NCI-H524 (cell line): ENCODE data around the gene TRIM72.
"Not testable (repeated sequence)": the region's sequence is repeated elsewhere in the genome, so short reads cannot be mapped to it uniquely, and the experiment has no call there.

Experiments used
- DNase-seq, 2 experiments: peaks; one replicate each; lab custom pipeline; 2025; lab: John Stamatoyannopoulos, UW

Gene TRIM72, protein sequence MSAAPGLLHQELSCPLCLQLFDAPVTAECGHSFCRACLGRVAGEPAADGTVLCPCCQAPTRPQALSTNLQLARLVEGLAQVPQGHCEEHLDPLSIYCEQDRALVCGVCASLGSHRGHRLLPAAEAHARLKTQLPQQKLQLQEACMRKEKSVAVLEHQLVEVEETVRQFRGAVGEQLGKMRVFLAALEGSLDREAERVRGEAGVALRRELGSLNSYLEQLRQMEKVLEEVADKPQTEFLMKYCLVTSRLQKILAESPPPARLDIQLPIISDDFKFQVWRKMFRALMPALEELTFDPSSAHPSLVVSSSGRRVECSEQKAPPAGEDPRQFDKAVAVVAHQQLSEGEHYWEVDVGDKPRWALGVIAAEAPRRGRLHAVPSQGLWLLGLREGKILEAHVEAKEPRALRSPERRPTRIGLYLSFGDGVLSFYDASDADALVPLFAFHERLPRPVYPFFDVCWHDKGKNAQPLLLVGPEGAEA

DNA sequence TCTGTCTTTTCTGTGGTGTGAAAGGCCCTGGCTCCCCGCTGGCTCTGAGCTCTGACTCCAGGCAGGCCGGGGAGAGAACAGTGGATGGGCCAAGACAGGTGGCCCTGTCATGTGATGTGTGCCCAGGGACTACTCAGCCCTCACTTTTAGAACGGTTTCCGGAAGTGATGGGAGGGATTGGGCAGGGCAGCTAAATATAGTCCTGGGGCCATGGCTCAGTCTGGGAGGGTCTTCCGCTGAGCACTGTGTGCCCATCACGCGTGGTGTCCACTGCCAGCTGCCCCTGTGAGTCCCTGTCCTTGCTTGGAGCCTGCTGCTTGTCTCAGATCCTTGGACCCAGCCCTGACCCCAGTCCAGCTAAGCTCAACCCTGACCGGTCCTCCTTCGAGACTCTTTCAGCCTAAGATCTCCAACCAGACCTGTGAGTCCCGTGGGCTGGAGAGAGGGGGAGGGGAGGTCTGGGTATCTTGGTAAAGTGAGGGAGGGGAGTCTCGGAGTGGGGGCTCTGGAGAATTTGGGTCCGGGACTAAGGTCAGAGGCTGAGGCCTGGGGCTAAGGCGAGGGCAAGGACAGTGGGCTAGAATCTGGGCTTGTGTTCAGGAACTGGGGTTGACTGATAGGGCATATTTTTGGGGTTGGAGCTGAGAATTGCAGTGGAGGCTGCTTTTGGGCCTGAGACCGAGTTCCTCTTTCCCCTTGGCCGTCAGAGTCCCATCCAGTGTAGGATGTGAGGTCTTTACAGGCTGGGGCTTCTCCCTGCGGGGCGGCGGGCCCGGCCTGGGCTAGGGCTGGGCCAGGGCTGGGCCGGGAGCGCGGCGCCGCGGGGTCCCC, at the start of gene TRIM72:
Gene TRIM72 (plus strand): TSS at position 243 of the 831 bp plus-strand sequence. CDS start 620 bp downstream, outside the sequence.
- peak; percentile 18 to 59 for DNase-seq

DNA sequence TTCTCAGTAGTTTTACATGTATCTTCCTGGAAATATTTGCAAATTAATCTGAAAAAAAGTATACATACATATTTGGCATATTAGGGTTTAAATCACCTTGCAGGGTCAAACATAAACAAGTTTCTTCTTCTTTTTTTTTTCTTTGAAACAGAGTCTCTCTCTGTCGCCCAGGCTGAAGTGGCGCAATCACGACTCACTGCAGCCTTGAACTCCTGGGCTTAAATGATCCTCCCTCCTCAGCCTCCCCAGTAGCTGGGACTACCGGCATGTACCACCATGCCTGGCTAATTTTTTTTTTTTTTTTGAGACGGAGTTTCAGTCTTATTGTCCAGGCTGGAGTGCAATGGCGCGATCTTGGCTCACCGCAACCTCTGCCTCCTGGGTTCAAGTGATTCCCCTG, 46.6 kb upstream of the TRIM72 start:
- DNase-seq = no peak

DNA sequence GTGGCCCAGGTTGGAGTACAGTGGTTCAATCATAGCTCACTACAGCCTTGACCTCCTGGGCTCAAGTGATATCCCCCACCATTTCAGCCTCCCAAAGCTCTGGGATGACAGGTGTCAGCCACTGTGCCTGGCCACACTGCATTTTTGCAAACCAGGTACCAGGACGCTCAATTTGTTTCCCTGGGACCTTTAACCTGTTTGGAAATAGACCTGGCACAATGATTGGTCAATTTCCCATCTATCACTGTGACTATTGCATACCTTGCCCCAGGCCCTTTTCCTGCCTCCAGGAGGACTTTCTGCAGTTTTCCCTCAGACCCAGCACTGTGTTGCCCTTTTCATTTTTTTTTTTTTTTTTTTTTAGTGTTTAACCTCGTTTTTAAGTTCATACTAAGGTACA, 45.1 kb upstream of the TRIM72 start:
- no peak for DNase-seq

DNA sequence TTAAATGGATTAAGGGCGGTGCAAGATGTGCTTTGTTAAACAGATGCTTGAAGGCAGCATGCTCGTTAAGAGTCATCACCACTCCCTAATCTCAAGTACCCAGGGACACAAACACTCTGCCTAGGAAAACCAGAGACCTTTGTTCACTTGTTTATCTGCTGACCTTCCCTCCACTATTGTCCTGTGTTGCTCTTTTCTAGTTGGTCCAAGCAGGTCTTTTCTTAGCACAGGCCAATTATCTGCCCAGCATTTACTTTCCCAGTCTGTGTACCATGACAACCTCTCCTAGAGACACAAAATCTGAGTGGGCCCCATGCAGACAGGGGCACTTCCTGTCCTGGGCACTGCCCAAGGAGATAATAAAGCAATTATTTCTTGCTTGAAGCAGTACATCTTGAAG, 43.9 kb upstream of the TRIM72 start:
- not testable (repeated sequence) for DNase-seq

DNA sequence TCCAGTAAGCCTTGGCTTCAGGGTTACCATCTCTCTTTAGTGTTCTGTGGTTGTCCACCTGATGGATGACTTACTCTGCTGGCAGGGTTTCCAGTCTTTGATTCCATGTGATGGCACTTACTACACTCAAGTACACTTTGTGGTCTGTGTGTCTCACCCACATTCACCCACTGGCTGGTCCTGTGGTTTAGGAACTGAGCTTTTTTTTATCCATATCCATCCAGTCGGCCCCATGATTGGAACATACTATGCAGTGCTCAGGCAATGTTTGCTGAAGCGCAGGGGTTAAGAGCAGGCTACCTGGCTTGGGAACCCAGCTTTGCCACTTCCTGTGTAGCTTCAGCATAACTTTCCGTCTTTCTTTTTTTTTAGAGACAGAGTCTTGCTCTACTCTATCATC, 36.8 kb upstream of the TRIM72 start:
- DNase-seq = no peak

DNA sequence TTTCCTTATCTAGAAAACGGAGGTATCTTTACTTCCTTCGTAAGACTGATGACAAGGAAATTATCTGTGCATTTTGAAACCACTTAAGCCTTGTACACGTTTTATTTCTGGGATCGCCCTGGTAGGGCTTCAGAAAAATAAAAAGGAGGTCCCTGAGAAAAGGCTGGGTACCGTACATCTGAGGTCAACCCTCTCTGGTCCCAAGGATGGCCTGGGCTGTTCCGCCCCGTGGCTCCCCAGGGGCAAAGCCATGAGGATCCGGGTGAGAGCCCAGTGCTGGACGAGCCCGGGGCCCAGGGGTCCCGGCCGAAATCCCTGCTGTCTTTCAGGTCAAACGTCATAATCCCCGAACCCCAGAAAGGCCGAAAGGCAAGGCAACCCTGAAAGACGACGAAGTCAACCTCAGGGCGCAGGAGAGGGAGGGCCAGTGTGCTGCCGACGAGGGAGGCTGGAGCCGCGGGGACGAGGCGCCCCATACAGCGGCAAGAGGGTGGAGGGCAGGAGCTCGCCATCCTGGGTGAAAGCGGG, 34.6 kb upstream of the TRIM72 start:
- DNase-seq = no peak

DNA sequence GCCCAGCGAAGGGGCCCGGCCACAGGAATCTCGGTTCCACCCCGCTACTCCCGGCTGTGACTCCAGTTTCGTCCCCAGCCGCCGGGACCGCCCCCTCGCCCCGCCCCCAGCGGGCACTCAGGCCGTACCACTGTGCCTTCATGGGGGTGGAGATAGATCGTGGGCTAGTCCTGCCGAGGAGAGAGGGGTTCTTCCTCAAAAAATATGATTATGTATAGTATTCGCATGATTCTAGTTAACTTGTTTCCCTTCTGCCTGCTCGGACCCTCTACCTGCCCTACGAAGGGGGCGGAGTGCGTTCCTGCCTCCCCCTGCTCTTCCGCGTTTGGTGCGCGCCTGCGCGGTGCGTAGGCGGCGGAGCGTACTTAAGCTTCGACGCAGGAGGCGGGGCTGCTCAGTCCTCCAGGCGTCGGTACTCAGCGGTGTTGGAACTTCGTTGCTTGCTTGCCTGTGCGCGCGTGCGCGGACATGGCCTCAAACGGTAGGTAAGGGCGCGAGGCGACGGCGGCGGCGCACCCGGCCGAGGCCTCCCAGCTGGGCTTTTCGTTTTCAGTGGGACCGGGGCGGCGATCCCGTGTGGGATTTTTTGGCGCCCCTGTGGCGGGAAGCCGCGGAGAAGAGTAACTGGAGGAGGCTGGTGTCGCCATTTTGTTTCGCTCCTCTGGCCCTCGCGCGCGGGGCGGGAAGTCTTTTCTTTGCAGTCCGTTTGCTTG, 34.0 kb upstream of the TRIM72 start, which contains the start of gene FUS:
Gene FUS (plus strand): TSS at position 393 of the 713 bp plus-strand sequence. CDS start 76 bp downstream, at position 469.
- DNase-seq = peak; percentile 82 to 91

DNA sequence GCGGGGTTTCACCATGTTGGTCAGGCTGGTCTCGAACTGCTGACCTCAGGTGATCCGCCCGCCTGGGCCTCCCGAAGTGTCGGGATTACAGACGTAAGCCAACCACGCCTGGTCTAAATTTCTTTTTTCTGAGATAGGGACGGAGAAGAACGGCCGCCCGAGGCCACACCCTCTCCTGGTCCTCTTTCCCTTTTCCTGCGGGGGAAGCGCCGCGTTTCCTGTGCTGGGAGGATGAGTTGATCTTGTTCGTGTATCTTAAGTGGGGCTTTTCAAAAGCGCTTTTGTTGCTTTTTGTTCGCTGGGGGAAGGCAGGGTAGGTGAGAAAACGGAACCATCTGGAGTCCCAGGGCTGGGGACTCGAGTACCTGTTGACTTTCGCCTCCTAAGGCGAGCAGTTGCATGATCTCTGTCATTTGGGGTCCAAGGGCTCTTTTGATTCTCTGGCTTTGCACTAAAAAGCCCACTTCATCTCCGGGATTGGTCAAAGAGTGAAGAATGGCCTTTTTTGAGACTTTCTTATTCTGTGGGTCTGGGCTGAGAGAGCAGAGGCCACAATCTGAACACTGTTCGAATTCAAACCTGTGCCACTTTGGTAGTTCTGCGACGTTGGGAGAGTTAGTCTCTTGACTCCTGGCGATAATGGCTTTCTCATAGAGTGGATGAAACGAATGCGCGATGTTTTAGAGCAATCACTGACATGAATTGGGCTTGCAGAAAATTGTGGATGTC, 32.7 kb upstream of the TRIM72 start:
- peak in 1 of 2 experiments; percentile 46 for DNase-seq

DNA sequence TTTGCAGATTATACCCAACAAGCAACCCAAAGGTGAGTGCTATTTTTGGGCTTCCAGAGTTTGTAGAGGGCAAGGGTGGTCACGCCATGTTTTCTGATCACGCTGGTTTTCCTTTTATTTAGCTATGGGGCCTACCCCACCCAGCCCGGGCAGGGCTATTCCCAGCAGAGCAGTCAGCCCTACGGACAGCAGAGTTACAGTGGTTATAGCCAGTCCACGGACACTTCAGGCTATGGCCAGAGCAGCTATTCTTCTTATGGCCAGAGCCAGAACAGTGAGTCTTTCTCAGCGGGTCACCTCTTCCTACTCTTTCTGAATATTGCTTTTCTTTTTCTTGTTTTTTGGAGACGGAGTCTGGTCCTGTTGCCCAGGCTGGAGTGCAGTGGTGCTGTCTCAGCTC, 31.5 kb upstream of the TRIM72 start:
- no peak for DNase-seq

DNA sequence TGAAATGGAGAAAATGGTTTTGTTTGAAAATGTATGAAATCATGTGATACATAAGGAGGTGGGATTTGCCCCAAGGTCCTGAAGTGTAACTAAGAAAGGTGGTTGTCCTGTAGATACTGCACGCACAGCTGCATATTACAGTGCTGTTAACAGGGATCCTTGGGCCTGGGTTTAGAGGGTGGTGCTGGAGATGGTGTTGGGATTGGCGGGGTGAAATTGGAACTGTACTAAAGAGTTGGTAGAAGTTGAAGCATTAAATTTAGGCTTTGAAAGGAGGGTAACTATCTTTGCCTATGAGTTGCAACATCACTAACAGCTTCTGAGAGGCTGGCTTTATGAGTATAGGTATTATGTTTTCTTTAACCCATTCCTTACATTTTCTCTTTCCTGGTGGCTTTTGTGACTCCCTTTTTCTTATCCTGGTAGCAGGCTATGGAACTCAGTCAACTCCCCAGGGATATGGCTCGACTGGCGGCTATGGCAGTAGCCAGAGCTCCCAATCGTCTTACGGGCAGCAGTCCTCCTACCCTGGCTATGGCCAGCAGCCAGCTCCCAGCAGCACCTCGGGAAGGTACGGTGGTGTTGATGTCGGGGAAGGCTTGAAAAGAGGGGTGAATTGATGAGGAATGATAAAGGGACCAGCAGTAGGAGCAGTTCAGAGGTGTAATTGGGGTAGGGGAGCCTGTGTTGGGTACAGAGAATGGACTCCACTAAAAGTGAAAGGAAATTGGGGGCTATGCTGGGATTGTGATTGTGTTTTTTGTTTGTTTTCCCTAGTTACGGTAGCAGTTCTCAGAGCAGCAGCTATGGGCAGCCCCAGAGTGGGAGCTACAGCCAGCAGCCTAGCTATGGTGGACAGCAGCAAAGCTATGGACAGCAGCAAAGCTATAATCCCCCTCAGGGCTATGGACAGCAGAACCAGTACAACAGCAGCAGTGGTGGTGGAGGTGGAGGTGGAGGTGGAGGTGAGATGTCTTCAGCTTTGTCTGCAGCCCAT, 30.2 kb upstream of the TRIM72 start:
- no peak for DNase-seq

DNA sequence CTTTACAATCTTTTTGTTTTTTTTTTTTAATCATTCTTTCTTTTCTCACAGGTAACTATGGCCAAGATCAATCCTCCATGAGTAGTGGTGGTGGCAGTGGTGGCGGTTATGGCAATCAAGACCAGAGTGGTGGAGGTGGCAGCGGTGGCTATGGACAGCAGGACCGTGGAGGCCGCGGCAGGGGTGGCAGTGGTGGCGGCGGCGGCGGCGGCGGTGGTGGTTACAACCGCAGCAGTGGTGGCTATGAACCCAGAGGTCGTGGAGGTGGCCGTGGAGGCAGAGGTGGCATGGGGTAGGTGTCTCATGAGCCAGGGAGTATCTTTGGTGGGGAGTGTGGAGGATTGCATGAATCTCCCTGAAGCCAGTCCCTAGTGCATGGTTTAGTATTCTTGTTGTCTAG, 29.0 kb upstream of the TRIM72 start:
- no peak for DNase-seq

DNA sequence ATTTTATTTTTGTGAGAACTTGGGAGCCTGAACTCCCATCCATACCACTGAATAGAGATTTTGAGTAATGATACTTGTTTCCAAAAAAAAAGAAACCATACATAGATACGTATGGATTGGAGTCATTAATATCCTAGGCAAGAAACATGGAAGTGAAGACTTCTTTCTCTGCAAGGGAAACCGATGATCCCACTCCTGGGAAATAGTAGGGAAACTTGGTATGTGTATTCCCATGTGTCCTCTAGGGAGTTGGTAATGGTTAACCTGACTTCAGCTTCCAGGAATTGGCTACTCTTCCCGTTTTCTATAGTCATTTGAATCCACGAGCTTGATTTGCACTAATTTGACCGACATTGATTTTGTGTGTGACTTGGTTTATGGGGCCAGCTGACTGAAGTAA, 28.6 kb upstream of the TRIM72 start:
- no peak for DNase-seq

DNA sequence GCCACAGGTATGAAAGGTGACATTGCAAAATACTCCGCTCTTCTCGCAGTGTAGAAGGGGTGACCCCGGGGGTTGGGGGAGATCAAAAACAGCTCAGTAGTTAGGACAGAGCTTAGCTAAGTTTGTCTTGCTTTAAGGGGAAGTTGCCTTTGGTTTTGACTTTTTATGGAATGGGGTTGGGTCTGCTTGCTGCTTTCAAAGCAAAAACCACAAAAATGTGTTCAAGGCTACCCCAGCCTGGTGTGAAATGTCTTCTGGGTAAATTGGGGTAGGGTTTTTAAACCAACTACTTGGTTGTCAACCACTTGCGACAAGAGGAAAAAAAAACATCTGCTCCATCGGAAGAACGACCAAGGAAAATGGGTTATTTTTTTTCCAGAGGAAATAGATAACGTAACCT, 27.7 kb upstream of the TRIM72 start:
- no peak for DNase-seq

DNA sequence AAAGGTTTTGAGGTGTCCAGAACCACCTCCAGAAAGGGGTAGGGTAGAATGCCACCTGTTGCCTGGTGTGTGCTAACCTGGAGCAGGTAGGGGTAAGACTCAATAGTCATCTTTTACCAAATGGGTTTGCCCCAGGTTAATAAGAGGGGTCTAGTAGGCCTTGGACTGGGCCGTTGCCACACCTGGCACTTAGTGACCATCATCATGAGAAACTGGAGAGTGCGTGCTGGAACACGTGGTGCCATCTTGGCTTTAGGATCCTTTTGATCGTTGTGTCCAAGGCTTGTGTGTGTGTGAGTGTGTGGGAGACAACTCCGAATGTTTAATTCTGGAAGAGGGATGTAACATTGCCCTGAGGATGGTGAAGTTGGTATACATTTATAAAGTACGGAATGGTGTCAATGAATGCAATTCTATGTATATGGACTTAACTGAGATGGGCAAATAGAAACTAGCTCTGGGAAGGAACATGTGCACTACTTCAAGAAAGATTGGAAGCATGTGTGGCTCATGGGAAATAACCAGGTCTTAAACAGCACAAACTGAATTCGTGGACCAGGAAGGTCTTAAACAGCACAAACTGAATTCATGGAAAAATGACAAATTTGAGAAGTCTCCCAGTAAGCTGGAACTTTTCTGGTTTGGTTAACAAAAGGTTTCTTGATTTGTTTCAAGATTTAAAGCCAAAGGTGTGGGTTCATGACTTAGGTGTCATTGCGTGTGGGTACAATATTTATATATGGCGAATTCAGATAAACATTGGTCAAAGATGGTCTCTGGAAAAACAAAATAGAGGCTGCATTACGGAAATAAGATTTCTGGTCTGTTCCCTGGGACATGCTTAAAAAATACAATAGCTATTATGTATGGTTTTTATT, 26.8 kb upstream of the TRIM72 start:
- DNase-seq = no peak

DNA sequence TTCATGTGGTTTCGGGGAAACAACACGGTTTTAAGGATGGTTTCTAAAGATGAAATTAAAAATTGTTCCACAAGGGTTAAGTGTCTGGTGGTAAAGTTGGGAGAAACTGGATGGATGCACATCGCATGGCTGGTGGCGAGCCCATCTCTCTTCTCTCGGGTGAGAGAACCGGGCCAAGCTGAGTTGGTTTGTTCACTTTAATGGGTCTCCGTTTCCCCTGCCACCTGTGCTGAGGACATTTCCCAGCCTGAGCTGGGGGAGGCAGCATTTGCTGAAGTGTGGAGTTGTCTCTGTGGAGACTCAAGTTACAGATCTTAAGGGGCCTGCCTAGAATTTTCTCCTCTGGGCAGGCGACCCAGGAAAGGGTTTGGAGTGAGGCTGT, 26.1 kb upstream of the TRIM72 start:
- DNase-seq = no peak

DNA sequence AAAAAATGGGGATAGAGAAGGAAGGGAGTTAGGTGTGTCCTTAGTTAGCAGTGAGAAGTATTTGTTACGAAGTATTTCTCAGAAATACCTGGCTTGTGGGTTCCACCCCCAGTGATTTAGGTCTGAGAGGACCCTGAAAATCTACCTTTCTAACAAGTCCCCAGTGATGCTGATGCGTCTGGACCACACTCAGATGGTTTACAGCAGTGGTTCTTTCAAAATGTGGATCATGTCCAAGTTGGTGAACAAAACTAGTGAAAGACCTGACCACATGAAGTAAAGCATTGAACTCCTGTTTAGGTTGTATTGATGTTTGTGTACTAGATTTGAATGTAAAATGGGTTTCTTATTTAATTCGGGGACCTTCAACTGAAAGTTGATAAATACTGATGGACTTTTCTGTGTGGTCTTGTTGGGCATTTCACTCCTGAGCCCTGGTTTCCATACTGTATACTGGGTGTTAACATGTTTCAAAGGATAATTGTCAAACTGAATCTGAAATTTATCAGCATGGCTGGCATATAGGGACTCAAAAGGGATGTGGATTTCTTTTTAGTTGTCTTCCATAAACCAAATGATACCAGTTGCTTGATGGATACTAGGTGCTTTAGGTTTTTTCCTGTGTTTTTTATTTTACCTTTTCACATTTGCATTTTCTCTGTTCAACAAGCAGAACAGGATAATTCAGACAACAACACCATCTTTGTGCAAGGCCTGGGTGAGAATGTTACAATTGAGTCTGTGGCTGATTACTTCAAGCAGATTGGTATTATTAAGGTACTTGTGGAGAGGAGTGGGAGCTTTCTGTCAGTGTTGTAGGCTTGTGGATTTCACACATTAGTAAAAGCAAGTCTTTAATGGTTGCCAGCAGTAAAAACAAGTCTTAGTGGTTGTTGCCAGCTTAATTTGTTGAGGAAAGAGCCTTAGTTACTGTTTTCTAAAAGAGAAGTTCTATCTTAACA, 25.2 kb upstream of the TRIM72 start:
- DNase-seq = no peak

DNA sequence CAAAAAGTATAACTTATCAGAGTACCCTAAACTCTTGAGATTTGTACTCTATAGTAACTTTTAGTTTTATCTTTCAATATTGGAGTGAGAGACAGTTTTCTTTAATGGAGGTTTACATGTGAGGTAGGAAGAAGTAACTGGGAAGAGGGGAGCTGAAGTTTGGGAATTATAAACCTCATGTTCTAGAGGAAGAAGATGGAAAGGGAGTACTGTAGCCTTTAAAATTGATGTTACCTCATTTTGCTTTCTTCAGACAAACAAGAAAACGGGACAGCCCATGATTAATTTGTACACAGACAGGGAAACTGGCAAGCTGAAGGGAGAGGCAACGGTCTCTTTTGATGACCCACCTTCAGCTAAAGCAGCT, 24.5 kb upstream of the TRIM72 start:
- no peak for DNase-seq

DNA sequence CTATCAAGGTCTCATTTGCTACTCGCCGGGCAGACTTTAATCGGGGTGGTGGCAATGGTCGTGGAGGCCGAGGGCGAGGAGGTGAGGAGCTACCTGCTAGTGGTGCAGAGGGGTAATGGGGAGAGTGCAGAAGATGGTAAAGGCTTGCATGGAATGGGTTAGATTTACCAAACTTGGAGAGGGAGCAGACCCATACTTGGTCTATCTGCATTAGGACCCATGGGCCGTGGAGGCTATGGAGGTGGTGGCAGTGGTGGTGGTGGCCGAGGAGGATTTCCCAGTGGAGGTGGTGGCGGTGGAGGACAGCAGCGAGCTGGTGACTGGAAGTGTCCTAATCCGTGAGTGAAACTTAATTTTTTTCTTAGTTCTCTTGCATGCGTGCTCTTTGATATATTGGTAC, 23.9 kb upstream of the TRIM72 start:
- DNase-seq = no peak
